Measurements from ENCODE around the gene SLC66A2.

DNA sequence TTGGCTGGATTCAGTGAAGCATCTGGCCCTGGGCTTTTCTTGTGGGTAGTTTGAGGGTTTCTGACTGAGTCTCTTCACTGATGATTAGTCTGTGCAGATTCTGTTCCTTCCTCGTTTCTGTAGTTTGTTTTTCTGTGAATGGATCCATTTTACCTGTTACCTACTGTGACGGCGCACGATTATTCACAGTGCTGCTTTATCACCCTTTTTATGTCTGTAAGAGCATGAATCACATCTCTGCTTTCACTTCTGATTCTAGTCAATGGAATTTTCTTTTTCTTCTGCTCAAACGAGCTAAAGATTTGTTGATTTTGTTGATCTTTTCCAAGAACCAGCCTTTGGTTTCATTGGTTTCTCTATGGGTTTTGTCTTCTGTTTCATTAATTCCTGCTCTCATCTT, 60.8 kb downstream of the SLC66A2 start:
- TF ChIP-seq POLR2AphosphoS5 (IDR thresholded peaks at IDR 0.05) (no peak), CTCF (IDR thresholded peaks at IDR 0.05) (no peak), POLR2A (IDR thresholded peaks at IDR 0.05; ENCODE audit: low read depth) (no peak), EP300 (IDR thresholded peaks at IDR 0.05) (no peak)

Measured in esophagus muscularis mucosa (tissue), 4 donors.